Astrocyte (in vitro differentiated cells and primary cell): ENCODE data around the gene SLC24A4. TPM values are rescaled to one million over a fixed set of nuclear protein-coding genes. Genes with fewer than 3 reads are reported as not detected.

Experiments used
- DNase-seq: peaks from one replicate; pipeline ENCODE4 v3.0.0-alpha.2; 2010; ENCODE audit warnings: low read depth
- FAIRE-seq: peaks from 2 replicates; lab custom pipeline; 2011; peaks lifted over from hg19 to GRCh38; lab: Jason Lieb, UNC
- H2AFZ ChIP-seq: 2 replicates; pipeline ENCODE4 v1.6.0; 2012; ENCODE audit warnings: low read depth, low read length, inconsistent platforms
- H3K27ac ChIP-seq: 2 replicates; pipeline ENCODE4 v1.5.1; 2011; ENCODE audit warnings: low read depth, low read length, inconsistent platforms
- H3K27me3 ChIP-seq: 2 replicates; pipeline ENCODE4 v1.6.0; 2011; ENCODE audit warnings: low read length, inconsistent platforms; ENCODE audit not compliant: insufficient read depth
- H3K36me3 ChIP-seq: 2 replicates; pipeline ENCODE4 v1.5.1; 2011; ENCODE audit warnings: low read length, inconsistent platforms; ENCODE audit not compliant: insufficient read depth
- H3K4me1 ChIP-seq: 2 replicates; pipeline ENCODE4 v1.5.1; 2011; ENCODE audit warnings: low read length, inconsistent platforms; ENCODE audit not compliant: insufficient read depth
- H3K4me2 ChIP-seq: 2 replicates; pipeline ENCODE4 v1.6.0; 2012; ENCODE audit warnings: low read length, inconsistent platforms
- H3K4me3 ChIP-seq: 2 replicates; pipeline ENCODE4 v1.5.1; 2011; ENCODE audit warnings: low read depth, mild to moderate bottlenecking, low read length, inconsistent platforms; ENCODE audit not compliant: insufficient read depth
- H3K79me2 ChIP-seq: 2 replicates; pipeline ENCODE4 v1.6.0; 2012; ENCODE audit warnings: mild to moderate bottlenecking, low read length, inconsistent platforms; ENCODE audit not compliant: insufficient read depth
- H3K9ac ChIP-seq: 2 replicates; pipeline ENCODE4 v1.6.0; 2012; ENCODE audit warnings: mild to moderate bottlenecking, low read length, inconsistent platforms
- H3K9me3 ChIP-seq: 2 replicates; pipeline ENCODE4 v1.5.1; 2012; ENCODE audit warnings: low read depth, mild to moderate bottlenecking, low read length, inconsistent platforms; ENCODE audit not compliant: insufficient read depth
- H4K20me1 ChIP-seq: 2 replicates; pipeline ENCODE4 v1.6.0; 2012; ENCODE audit warnings: low read length, inconsistent platforms; ENCODE audit not compliant: insufficient read depth
- H3K27ac Mint-ChIP-seq: one replicate; pipeline ENCODE4 v1.8.0; 2021; ENCODE audit warnings: mild to moderate bottlenecking, mixed read lengths; ENCODE audit not compliant: unreplicated experiment
- H3K27me3 Mint-ChIP-seq: one replicate; pipeline ENCODE4 v1.8.0; 2021; ENCODE audit warnings: low read depth, mixed read lengths; ENCODE audit not compliant: unreplicated experiment
- H3K36me3 Mint-ChIP-seq: one replicate; pipeline ENCODE4 v1.8.0; 2021; ENCODE audit warnings: low read depth, mixed read lengths; ENCODE audit not compliant: unreplicated experiment
- H3K4me1 Mint-ChIP-seq: one replicate; pipeline ENCODE4 v1.8.0; 2021; ENCODE audit warnings: low read depth, mixed read lengths; ENCODE audit not compliant: unreplicated experiment
- H3K4me3 Mint-ChIP-seq: one replicate; pipeline ENCODE4 v1.8.0; 2021; ENCODE audit warnings: mild to moderate bottlenecking, moderate library complexity, mixed read lengths; ENCODE audit not compliant: unreplicated experiment
- H3K9me3 Mint-ChIP-seq: one replicate; pipeline ENCODE4 v1.8.0; 2021; ENCODE audit warnings: mild to moderate bottlenecking, mixed read lengths; ENCODE audit not compliant: unreplicated experiment
- EZH2 ChIP-seq: IDR thresholded peaks from 2 replicates; pipeline ENCODE4 v1.6.1; 2012; ENCODE audit warnings: mild to moderate bottlenecking, low read length, inconsistent platforms; ENCODE audit not compliant: insufficient read depth
- total RNA-seq: library from RNA; stranded (reverse); gene quantifications from 2 replicates; pipeline ENCODE4 v1.2.1, GENCODE V29; 2021
- TF ChIP-seq, protein P1 (sequence below): IDR thresholded peaks from 2 replicates; pipeline ENCODE4 v1.5.1; 2011; ENCODE audit warnings: low read depth, mild to moderate bottlenecking, inconsistent platforms, low read length, moderate library complexity; ENCODE audit not compliant: insufficient read depth

Gene SLC24A4
- total RNA-seq, 1 donor from 2014 or later = not detected

DNA sequence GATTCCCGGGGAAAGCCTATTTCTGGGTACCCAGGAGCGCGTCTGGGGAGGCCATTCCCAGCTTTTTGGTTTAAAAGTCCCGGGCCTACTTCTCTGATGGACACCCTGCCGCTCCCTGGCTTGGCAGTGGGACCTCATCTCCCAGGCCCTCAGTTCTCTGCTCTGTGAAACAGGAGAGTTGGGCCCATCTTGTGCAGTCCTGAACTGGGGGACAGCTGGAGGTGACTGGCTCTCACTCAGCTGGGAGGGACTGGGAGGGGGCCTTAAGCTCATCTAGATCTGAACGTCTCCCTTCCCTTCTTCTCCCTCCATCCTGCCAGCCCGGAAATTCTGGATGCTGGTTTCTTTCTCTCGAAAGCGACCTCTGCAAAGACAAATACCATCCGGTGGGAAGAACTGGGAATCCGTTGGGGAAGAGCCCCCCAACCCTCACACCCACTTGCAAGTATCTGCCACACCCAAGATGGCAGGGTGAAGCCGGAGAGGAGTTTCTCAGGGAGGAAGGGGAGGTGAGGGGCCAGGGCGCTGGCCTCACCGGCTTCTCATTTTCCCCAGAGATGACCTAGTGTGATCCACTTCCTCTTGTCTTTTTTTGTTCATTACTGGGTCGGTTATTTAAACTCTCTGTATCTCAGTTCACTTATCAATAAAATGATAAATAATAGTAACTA is 192.0 kb downstream of the SLC24A4 start:
- peak overlapping the region; percentile 89 for H2AFZ ChIP-seq
- DNase-seq (no peak), FAIRE-seq (no peak)
- peaks cover 65% of the 10 kb centered on the region for H3K79me2 ChIP-seq
- no peaks in the 10 kb centered on the region for H3K36me3 Mint-ChIP-seq
- no peaks in the 10 kb centered on the region for H3K9me3 ChIP-seq
- no peak for TF ChIP-seq EZH2
- TF ChIP-seq, protein P1, sequence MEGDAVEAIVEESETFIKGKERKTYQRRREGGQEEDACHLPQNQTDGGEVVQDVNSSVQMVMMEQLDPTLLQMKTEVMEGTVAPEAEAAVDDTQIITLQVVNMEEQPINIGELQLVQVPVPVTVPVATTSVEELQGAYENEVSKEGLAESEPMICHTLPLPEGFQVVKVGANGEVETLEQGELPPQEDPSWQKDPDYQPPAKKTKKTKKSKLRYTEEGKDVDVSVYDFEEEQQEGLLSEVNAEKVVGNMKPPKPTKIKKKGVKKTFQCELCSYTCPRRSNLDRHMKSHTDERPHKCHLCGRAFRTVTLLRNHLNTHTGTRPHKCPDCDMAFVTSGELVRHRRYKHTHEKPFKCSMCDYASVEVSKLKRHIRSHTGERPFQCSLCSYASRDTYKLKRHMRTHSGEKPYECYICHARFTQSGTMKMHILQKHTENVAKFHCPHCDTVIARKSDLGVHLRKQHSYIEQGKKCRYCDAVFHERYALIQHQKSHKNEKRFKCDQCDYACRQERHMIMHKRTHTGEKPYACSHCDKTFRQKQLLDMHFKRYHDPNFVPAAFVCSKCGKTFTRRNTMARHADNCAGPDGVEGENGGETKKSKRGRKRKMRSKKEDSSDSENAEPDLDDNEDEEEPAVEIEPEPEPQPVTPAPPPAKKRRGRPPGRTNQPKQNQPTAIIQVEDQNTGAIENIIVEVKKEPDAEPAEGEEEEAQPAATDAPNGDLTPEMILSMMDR = no peak
- peaks cover 39% of the 10 kb centered on the region for H4K20me1 ChIP-seq
- H3K4me2 ChIP-seq = peak overlapping the region; percentile 96
- H3K4me3 Mint-ChIP-seq = peak overlapping the region; percentile 81
- no peaks in the 10 kb centered on the region for H3K36me3 ChIP-seq
- no peak overlapping the region for H3K27ac Mint-ChIP-seq
- H3K4me3 ChIP-seq = peak overlapping the region; percentile 75
- H3K27ac ChIP-seq = no peak overlapping the region
- no peaks in the 10 kb centered on the region for H3K27me3 ChIP-seq
- no peaks in the 10 kb centered on the region for H3K9me3 Mint-ChIP-seq
- peaks cover 19% of the 10 kb centered on the region for H3K4me1 ChIP-seq
- no peaks in the 10 kb centered on the region for H3K27me3 Mint-ChIP-seq
- H3K9ac ChIP-seq = peak overlapping the region; percentile 92
- peaks cover 18% of the 10 kb centered on the region for H3K4me1 Mint-ChIP-seq

DNA sequence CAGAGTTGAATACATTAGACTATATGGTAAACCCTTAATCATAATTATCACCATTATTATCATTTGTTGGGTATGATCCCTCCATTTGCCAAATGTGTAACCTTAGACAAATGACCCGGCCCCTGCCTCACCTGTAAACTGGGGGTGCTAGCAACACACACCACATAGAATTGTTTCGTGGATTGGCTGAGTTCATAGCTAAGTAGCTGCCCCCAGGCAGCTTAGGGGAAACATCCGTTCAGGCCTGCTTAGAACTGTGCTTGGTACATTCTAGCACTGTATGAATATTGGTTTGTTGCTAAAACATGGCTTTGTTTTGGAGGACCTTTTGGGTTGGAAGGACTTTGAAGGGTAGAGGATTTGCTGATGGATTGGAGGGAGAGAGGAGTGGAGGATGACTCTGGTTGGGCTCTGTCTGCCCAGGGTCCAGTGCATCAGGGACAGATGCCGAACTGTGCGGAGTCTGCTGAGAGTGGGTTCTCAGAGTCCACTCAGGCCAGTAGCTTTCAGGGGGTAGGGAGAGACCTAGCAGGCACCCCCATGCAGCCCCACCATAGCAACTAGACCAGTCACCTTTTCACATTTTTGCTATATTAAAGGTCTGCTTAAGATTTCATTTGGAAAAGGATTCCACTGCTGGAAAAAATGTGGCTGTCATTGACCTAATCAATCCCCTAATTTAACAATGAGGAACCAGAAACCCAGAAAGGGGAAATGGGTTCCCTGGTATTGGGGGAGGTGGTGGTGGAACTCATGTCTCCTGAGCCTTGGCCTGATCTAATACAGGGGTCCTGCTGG is 192.8 kb downstream of the SLC24A4 start:
- no peak for TF ChIP-seq EZH2
- TF ChIP-seq, protein P1 = no peak
- H3K4me1 Mint-ChIP-seq = peaks cover 17% of the 10 kb centered on the region
- peaks cover 69% of the 10 kb centered on the region for H3K79me2 ChIP-seq
- peak overlapping the region; percentile 37 for H3K27ac Mint-ChIP-seq
- no peak overlapping the region for H3K9ac ChIP-seq
- no peak for FAIRE-seq
- H3K4me3 ChIP-seq = no peak overlapping the region
- peaks cover 46% of the 10 kb centered on the region for H4K20me1 ChIP-seq
- peak overlapping the region; percentile 96 for H3K4me2 ChIP-seq
- H3K27me3 ChIP-seq = no peaks in the 10 kb centered on the region
- no peak for DNase-seq
- peak overlapping the region; percentile 81 for H3K4me3 Mint-ChIP-seq
- no peaks in the 10 kb centered on the region for H3K27me3 Mint-ChIP-seq
- H2AFZ ChIP-seq = no peak overlapping the region
- no peaks in the 10 kb centered on the region for H3K9me3 ChIP-seq
- H3K4me1 ChIP-seq = peaks cover 18% of the 10 kb centered on the region
- H3K27ac ChIP-seq = no peak overlapping the region
- no peaks in the 10 kb centered on the region for H3K9me3 Mint-ChIP-seq
- peaks cover under 1% of the 10 kb centered on the region for H3K36me3 Mint-ChIP-seq
- H3K36me3 ChIP-seq = no peaks in the 10 kb centered on the region
